ENCODE results near the gene ASTN2.

ASTN2 gene

DNA sequence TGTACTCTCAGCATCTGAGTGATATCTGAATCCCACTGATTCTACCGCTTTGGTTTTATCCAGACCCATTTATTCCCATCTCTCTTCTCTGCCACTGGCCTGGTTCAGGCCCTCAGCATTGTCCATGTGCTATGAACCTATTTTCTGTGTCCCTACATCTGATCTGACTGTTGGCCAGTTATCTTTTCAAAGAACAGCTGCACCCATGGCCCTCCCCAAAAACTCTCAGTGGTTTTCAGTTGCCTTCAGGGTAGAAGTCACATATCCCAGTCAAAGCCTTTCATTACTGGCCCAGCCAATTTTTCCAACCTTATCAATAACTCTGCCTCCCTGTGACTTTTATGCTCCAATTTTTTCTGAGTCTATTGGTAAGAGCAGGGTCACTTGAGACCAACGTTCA, 430.7 kb downstream of the ASTN2 start:
- TF ChIP-seq, protein P1, sequence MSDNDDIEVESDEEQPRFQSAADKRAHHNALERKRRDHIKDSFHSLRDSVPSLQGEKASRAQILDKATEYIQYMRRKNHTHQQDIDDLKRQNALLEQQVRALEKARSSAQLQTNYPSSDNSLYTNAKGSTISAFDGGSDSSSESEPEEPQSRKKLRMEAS (IDR thresholded peaks at IDR 0.05; ENCODE audit: low read depth, low read length) = no peak
- no peak overlapping the region for H3K4me3 ChIP-seq (ENCODE audit: low read depth, low read length)
- DNase-seq (ENCODE audit: low read depth) = no peak

DNA sequence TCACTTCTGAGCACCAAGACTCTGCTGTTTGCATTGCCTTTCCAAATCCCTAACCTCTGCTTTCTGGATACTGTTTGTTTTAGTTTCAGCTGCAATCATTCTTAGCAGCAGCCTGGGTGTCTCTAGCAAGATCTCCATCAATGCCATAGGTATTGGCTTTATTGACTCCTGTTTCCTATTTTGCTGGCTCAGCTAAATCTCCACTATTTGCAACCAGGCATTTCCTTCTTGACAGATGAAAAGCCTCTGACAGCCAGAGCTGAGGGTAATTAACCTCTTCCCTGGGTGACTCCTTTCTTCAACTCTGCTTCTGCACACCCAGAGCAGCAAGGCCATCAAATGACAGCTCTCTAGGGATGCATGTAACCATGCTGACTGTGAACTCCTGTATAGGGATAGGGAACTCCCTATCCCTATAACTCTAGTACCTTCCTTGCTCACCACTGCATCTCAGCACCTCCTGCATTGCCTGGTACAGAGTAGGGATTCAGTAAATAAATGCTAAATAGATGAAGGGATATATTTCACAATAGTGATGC, 434.2 kb downstream of the ASTN2 start:
- TF ChIP-seq MYC (IDR thresholded peaks at IDR 0.05; ENCODE audit: low read depth, low read length) (no peak), POLR2A (IDR thresholded peaks at IDR 0.05; ENCODE audit: extremely low read depth, insufficient read length) (no peak)
- TF ChIP-seq, protein P1 (IDR thresholded peaks at IDR 0.05; ENCODE audit: low read depth, low read length) = no peak
- TF ChIP-seq, protein P2, sequence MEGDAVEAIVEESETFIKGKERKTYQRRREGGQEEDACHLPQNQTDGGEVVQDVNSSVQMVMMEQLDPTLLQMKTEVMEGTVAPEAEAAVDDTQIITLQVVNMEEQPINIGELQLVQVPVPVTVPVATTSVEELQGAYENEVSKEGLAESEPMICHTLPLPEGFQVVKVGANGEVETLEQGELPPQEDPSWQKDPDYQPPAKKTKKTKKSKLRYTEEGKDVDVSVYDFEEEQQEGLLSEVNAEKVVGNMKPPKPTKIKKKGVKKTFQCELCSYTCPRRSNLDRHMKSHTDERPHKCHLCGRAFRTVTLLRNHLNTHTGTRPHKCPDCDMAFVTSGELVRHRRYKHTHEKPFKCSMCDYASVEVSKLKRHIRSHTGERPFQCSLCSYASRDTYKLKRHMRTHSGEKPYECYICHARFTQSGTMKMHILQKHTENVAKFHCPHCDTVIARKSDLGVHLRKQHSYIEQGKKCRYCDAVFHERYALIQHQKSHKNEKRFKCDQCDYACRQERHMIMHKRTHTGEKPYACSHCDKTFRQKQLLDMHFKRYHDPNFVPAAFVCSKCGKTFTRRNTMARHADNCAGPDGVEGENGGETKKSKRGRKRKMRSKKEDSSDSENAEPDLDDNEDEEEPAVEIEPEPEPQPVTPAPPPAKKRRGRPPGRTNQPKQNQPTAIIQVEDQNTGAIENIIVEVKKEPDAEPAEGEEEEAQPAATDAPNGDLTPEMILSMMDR (IDR thresholded peaks at IDR 0.05; ENCODE audit: low read depth, low read length) = no peak

DNA sequence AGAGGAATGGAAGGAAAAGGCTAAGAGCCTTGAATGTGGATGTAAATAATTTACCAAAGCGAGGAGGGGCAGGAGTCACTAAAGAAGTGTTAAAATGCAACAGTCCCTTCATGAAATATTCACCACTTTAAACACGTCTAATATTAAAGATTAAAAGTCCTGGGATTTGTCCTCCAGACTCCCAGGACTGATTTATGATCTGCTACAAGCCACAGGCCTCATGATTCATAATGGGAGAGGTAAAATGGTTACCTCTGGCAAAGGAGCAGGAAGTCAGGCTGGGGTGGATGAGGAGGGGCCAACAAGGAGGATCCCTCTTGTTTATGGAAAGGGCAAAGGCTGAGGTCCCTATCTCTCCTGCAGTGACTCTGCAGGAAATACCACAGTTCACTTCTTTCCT, 435.4 kb downstream of the ASTN2 start:
- TF ChIP-seq, protein P2 (IDR thresholded peaks at IDR 0.05; ENCODE audit: low read depth, low read length) = no peak
- TF ChIP-seq MYC (IDR thresholded peaks at IDR 0.05; ENCODE audit: low read depth, low read length) (no peak), POLR2A (IDR thresholded peaks at IDR 0.05; ENCODE audit: extremely low read depth, insufficient read length) (no peak)
- TF ChIP-seq, protein P1 (IDR thresholded peaks at IDR 0.05; ENCODE audit: low read depth, low read length) = no peak
- H3K4me3 ChIP-seq (ENCODE audit: low read depth, low read length) = no peak overlapping the region
- DNase-seq (ENCODE audit: low read depth) = no peak

More for the DNA sequence above, 434.2 kb downstream of the ASTN2 start:
- DNase-seq (ENCODE audit: low read depth) = no peak
- no peak overlapping the region for H3K4me3 ChIP-seq (ENCODE audit: low read depth, low read length)

DNA sequence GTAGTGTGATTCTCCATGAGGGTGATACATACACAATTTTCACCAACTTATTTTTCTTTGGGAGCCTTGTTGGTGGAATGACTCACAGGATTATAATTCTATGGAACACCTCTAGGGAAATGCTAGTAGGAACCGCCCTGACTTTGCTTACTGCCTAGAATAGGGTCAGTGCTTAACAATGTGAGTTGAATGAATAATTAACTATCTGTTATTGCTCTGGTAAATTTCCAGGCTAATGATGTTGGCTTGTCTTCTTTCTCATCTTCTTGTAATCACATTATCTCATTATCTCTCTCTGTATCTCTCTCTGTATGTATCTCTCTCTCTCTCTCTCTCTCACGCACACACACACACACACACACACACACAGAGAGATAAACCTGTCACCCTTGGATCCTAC, 436.7 kb downstream of the ASTN2 start:
- H3K4me3 ChIP-seq (ENCODE audit: low read depth, low read length) = no peak overlapping the region
- TF ChIP-seq MYC (IDR thresholded peaks at IDR 0.05; ENCODE audit: low read depth, low read length) (no peak), POLR2A (IDR thresholded peaks at IDR 0.05; ENCODE audit: extremely low read depth, insufficient read length) (no peak)
- TF ChIP-seq, protein P2 (IDR thresholded peaks at IDR 0.05; ENCODE audit: low read depth, low read length) = no peak
- TF ChIP-seq, protein P1 (IDR thresholded peaks at IDR 0.05; ENCODE audit: low read depth, low read length) = no peak
- no peak for DNase-seq (ENCODE audit: low read depth)

DNA sequence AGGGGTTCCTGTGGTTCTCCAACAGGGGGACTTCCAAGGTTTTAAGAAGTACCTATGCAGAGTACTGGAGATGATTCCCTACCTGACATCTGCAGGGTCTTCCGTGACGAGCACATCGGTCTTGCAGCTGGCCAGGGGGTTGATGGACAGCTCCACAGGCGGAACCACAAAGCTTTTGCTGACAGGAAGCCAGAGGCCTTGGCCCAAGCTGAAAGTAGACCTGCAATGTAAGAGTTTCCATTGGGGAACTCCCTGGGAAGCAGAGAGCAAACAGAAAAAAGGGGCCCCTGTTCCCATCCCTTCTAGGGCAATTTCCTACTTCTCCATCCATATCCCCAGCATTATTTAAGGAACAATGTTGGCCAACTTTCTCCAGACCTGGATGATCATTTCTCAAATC, 439.7 kb downstream of the ASTN2 start:
- no peak for DNase-seq (ENCODE audit: low read depth)
- no peak overlapping the region for H3K4me3 ChIP-seq (ENCODE audit: low read depth, low read length)
- TF ChIP-seq POLR2A (IDR thresholded peaks at IDR 0.05; ENCODE audit: extremely low read depth, insufficient read length) = no peak
- TF ChIP-seq MYC (IDR thresholded peaks at IDR 0.05; ENCODE audit: low read depth, low read length) = no peak
- TF ChIP-seq, protein P2 (IDR thresholded peaks at IDR 0.05; ENCODE audit: low read depth, low read length) = no peak
- TF ChIP-seq, protein P1 (IDR thresholded peaks at IDR 0.05; ENCODE audit: low read depth, low read length) = no peak

DNA sequence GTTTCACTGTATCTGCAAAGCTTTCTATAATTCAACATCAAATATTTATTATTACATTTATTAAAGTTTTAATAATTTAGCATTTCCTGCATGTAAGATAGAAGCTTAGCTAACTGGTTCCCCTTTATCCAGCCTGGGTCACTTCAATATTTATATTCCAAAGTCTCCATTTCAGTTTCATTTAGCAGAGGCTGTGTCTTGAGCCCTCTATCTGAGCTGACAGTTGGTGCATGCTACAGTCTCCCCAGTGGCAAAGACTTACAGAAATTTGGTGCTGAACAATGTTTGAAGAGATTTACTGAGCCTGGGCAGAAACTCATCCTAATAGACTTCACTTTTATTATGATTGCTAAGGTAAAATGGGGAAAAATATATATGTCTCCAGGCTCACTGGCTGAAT, 448.7 kb downstream of the ASTN2 start:
- no peak overlapping the region for H3K4me3 ChIP-seq (ENCODE audit: low read depth, low read length)
- TF ChIP-seq, protein P1 (IDR thresholded peaks at IDR 0.05; ENCODE audit: low read depth, low read length) = no peak
- TF ChIP-seq POLR2A (IDR thresholded peaks at IDR 0.05; ENCODE audit: extremely low read depth, insufficient read length) (no peak), MYC (IDR thresholded peaks at IDR 0.05; ENCODE audit: low read depth, low read length) (no peak)
- TF ChIP-seq, protein P2 (IDR thresholded peaks at IDR 0.05; ENCODE audit: low read depth, low read length) = no peak

More for the DNA sequence above, 448.7 kb downstream of the ASTN2 start:
- no peak for DNase-seq (ENCODE audit: low read depth)
